Liver (tissue), 2 donors: ENCODE data around the gene IFNA6.

ENCODE experiments used
- TAF1 ChIP-seq: conservative IDR thresholded peaks from 2 replicates; pipeline ENCODE4 v1.6.1; 2016; ENCODE audit warnings: antibody characterized with exemption, mild to moderate bottlenecking
- TF ChIP-seq, protein P1 (sequence below): IDR thresholded peaks from 2 replicates; pipeline ENCODE4 v1.6.1; 2016; ENCODE audit warnings: antibody characterized with exemption
- donor health status: healthy.

DNA sequence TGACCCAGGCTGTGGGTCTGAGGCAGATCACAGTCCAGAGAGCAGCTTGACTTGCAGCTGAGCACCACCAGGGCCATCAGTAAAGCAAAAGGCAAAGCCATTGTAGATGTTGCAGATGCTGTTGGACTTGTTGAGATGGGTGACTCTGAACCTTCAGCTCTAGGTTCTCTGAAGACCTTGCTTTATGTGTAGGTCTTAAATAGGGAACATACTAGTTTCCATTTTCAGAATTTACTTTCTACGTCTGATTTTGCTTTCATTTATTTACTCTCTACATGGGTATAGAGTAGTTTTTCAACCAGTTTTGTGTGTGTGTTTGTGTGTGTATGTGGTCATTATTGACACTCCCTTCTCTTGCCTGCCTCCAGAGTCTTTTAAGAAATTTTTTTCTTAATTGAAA lies at the start of gene IFNA6:
- TF ChIP-seq, protein P1, sequence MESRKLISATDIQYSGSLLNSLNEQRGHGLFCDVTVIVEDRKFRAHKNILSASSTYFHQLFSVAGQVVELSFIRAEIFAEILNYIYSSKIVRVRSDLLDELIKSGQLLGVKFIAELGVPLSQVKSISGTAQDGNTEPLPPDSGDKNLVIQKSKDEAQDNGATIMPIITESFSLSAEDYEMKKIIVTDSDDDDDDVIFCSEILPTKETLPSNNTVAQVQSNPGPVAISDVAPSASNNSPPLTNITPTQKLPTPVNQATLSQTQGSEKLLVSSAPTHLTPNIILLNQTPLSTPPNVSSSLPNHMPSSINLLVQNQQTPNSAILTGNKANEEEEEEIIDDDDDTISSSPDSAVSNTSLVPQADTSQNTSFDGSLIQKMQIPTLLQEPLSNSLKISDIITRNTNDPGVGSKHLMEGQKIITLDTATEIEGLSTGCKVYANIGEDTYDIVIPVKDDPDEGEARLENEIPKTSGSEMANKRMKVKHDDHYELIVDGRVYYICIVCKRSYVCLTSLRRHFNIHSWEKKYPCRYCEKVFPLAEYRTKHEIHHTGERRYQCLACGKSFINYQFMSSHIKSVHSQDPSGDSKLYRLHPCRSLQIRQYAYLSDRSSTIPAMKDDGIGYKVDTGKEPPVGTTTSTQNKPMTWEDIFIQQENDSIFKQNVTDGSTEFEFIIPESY = no peak
- no peak for TF ChIP-seq TAF1
